OCI-LY7 (cell line): ENCODE measurements around the gene ABCC5.

Experiments
- EZH2phosphoT487 ChIP-seq: fragments of 200-600 bp; sonication (generic); IDR thresholded peaks from 2 replicates; pipeline ENCODE4 v1.6.1; 2018; ENCODE audit warnings: low read depth, borderline replicate concordance, mild to moderate bottlenecking, mixed run types, antibody characterized with exemption, low read length, moderate library complexity, mixed read lengths
- TF ChIP-seq, protein P1 (sequence below): fragments of 200-600 bp; sonication (generic); conservative IDR thresholded peaks from 2 replicates; pipeline ENCODE4 v1.5.1; 2014; ENCODE audit warnings: mild to moderate bottlenecking, antibody characterized with exemption, low read length, moderate library complexity, mixed read lengths

- TF ChIP-seq, protein P1, sequence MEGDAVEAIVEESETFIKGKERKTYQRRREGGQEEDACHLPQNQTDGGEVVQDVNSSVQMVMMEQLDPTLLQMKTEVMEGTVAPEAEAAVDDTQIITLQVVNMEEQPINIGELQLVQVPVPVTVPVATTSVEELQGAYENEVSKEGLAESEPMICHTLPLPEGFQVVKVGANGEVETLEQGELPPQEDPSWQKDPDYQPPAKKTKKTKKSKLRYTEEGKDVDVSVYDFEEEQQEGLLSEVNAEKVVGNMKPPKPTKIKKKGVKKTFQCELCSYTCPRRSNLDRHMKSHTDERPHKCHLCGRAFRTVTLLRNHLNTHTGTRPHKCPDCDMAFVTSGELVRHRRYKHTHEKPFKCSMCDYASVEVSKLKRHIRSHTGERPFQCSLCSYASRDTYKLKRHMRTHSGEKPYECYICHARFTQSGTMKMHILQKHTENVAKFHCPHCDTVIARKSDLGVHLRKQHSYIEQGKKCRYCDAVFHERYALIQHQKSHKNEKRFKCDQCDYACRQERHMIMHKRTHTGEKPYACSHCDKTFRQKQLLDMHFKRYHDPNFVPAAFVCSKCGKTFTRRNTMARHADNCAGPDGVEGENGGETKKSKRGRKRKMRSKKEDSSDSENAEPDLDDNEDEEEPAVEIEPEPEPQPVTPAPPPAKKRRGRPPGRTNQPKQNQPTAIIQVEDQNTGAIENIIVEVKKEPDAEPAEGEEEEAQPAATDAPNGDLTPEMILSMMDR, result no peak
- no peak for TF ChIP-seq EZH2phosphoT487
These were observed 102.8 kb downstream of the ABCC5 start for GRCh38 chr3:183914856-183915255.
